ENCODE results near the gene CHST12.
A peak's percentile ranks its signal among the peaks of the same experiment; 100 is the strongest.
"Not testable (repeated sequence)": the region's sequence is repeated elsewhere in the genome, so short reads cannot be mapped to it uniquely, and the experiment has no call there.

Gene CHST12

GRCh38 chr7:2405201-2405600 lies 1.8 kb downstream of the CHST12 start:
- no peak for DNase-seq

DNA sequence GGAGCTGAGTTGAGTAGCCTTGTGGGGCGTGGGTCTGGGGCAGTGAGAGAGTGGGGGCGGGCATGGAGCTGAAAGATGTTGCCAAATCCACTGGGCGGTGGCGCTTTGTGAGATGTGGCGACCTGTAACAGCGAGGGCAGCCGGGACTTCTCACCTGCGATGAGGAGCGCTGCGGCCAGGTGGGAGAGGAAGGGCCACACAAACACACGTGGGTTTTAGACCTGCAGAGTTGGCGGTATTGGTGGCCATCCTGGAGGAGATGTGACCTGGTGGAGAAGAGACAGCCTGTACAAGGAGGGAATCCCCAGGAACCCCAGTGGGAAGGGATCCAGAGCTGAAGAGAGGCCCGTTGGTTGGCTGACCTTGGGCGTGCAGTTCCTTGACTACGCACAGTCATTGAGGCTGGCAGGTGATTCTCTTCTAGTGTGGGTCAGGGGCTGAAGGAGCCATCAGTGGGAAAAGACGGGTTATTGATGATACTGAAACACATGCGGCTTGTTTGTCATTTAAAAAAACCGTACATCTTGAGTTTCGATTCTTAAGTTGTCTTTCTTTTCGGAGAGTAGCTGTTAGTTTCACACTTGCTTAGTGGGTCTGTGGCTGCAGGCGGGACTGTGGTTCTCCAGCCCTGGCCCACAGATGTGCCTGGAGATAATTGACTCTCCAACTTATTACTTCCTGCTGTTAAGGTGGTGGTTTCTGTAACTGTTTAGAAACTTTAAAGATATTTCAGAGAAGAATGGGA lies 2.4 kb downstream of the CHST12 start:
- peak in 1 of 2 donors; percentile 36 for DNase-seq

DNA sequence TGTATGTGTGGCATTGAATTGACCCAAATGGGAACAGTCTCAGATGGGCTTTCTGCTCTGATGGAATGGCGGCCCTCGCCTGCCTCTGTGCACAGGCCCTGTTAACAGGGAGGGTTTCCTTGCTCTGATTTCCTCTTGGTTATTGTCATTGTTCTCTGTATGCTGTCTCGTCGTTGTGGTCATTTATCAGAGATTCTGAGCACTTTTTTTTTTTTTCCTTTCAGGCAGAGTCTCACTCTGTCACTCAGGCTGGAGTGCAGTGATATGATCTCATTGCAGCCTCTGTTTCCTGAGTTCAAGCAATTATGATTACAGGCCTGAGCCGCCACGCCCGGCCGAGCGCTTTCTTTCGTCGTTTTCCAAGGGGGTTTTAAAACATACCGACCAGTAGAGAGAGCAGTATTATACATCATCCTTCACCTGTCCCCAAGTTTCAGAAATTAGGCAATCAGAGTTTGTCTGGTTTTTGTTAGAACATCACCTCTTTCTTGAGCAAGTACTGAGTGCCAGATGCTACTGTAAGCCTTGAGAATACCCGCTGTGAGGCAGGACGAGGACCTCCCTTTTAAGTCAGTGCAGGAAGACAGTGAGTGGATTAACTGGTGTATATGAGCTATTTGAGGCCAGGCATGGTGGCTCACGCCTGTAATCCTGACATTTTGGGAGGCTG lies 6.5 kb downstream of the CHST12 start:
- no peak for DNase-seq

DNA sequence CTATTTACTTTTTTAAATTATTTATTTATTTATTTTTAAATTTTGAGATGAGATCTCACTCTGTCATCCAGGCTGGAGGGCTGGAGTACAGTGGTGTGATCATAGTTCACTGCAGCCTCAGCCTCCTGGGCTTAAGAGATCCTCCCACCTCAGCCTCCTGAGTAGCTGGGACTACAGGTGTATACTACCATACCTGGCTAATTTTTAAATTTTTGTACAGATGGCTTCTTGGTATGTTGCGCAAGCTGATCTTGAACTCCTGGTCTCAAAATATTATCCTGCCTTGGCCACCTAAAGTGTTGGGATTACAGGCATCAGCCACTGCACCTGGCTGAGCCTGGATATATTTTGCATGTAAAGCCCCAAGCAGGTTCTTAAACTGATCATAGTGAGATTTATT lies 7.6 kb downstream of the CHST12 start:
- DNase-seq = no peak

DNA sequence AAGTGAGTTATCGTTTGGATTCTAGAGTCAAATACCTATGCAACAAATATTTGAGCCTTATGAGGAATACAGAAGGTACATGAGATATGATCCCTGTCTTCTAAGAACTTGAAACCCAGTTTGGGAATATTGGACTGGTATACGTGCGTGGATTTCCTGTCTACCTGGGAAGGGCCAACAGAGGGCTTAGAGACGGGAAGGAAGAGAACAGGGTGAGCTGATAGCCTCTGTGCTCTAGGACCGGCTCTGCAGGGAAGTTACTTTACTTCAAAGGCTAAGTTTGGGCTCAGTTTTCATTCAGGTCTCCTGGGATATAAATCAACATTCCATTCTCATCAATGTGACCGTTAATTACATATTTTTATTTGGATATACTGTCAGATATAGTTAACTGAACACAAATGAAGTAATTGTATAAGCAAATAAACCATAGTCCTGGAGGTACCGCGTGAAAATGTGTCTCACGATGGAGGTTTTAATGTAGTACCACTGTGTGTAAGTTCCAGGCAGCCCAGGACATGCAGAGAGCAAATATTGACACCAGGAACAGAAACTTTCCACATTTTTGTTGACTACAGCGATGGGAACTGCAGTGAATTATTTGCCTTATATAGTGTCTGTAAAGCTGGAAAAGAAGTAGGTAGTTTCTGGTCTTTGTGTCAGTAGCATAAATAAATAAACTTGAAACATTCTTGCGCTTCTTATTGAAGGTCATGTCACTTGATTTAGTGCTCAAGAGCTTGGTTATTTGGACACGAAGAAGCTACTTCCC lies 8.6 kb downstream of the CHST12 start:
- no peak for DNase-seq

DNA sequence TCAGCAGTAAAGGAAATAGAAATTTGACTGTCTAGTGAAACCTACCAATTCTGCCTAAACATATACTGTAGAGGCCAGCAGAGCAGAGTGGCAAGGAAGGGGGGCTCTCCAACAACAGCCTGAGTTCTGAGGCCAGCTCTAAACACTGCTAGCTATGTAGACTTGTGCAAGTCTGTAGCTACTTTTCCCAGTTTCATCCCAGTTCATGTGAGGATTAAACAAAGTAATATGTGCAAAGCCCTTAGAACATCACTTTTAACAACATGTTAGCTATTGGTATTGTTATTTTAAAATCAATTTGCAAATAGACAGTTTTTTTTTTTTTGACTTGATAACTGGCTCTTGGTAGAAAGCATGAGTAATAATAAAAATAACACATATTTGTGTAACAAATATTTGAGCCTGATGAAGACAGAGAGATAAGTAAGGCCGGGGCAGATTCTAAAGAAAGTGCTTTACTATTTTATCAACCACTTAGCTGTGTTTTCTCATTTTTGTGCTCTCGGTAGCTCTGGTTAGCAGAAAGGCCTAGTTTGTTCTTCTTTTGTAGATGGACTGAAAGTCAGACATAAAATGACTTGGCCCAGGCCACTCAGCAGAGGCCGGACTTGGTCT lies 9.3 kb downstream of the CHST12 start:
- DNase-seq = no peak

GRCh38 chr7:2416063-2416462 lies 12.7 kb downstream of the CHST12 start:
- no peak for DNase-seq

DNA sequence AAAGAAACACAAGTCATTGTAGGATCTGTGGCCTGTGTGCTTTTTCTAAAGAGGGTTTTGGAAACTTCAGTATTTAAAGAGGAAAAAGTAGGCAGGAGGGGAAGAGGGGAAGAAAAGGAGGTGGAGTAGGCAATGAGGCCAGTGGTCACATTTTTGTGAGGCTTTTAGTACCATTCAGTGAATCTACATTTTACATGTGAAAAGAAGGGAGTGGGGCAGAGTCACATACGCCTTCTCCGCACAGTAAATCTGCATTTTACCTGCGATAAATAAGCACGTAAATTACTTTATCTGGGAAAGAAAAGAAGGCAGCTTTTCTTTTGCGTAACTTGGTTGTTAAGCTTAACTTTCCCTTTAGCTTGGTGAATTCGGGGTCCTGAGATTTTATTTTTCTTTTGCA lies 13.2 kb downstream of the CHST12 start:
- no peak for DNase-seq

GRCh38 chr7:2417178-2417577 lies 13.8 kb downstream of the CHST12 start:
- not testable (repeated sequence) for DNase-seq

- peak; percentile 21 to 38 for DNase-seq
Measured at GRCh38 chr7:2417981-2418481, 14.6 kb downstream of the CHST12 start.

GRCh38 chr7:2420216-2420933 lies 17.0 kb downstream of the CHST12 start:
- no peak for DNase-seq

GRCh38 chr7:2421943-2422310 lies 18.5 kb downstream of the CHST12 start:
- no peak for DNase-seq

GRCh38 chr7:2425749-2426148 lies 22.3 kb downstream of the CHST12 start:
- DNase-seq = no peak

- peak in 1 of 2 donors; percentile 36 for DNase-seq
Measured at GRCh38 chr7:2431260-2431867, 28.0 kb downstream of the CHST12 start.

DNA sequence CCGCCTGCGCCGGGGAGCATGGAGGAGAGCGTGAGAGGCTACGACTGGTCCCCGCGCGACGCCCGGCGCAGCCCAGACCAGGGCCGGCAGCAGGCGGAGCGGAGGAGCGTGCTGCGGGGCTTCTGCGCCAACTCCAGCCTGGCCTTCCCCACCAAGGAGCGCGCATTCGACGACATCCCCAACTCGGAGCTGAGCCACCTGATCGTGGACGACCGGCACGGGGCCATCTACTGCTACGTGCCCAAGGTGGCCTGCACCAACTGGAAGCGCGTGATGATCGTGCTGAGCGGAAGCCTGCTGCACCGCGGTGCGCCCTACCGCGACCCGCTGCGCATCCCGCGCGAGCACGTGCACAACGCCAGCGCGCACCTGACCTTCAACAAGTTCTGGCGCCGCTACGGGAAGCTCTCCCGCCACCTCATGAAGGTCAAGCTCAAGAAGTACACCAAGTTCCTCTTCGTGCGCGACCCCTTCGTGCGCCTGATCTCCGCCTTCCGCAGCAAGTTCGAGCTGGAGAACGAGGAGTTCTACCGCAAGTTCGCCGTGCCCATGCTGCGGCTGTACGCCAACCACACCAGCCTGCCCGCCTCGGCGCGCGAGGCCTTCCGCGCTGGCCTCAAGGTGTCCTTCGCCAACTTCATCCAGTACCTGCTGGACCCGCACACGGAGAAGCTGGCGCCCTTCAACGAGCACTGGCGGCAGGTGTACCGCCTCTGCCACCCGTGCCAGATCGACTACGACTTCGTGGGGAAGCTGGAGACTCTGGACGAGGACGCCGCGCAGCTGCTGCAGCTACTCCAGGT lies 29.7 kb downstream of the CHST12 start:
- DNase-seq = no peak

DNA sequence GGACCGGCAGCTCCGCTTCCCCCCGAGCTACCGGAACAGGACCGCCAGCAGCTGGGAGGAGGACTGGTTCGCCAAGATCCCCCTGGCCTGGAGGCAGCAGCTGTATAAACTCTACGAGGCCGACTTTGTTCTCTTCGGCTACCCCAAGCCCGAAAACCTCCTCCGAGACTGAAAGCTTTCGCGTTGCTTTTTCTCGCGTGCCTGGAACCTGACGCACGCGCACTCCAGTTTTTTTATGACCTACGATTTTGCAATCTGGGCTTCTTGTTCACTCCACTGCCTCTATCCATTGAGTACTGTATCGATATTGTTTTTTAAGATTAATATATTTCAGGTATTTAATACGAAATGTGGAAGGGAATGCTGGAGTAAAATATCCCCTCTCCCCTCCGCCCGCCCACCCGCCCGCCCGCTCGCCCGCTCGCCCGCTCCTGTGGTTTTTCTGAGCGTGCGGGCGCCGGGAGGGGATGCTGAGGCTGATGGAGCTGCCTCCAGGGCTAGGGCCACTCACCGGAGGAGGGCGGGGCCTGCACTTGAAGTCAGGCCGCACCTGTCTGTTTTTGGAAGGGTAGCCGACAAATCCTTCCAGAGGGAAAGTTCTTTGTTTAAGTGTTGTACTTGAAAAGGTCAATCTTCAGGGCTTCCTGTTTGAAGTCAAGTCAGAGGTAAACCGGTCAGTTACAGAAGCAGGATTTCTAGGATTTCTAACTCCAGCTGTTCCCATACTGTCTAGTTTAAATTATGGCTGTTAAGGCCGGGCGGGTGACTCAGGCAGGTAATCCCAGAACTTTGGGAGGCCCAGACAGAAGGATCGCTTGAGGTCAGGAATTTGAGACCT lies 30.5 kb downstream of the CHST12 start:
- no peak for DNase-seq

DNA sequence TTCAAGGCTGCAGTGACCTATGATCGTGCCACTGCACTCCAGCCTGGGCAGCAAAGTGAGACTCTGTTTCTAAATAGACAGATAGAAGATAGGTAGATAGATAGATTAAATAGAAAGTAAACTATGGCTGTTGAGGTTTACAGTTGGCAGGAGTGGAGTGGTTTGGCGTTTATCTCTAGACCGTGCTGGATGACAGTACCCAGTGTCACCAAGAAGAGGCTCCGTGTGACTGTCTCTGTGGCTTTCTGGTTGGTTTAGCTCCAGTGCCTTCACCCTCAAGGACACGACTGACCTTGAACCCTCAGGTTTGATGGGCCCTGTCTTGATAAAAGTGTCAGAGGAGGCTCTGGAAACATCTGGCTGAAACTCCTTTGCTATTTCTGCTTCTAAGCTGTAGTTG lies 31.7 kb downstream of the CHST12 start:
- no peak for DNase-seq

GRCh38 chr7:2436341-2437104 lies 33.1 kb downstream of the CHST12 start:
- DNase-seq = no peak

DNA sequence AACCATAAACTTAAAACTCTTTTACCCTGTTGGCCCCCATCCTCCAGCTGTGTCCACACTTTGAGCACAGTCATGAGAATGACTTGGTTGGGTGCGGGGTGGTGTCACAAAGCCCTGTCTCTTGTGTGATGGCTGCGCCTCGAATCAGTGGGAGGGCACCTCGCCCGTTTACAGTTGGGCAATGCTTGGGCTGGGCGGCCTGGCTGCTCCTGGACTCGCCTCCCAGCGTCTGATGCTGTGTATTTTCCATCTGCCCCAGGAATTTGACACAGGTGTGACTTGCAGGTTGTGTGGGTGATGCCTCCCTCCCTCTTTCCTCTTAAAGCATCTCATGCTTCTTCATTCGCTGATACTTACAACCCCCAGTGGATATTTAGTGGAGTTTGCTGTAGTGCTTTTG lies 33.7 kb downstream of the CHST12 start:
- DNase-seq = no peak
